NCI-H1105 (cell line): ENCODE data around the gene RECQL5.
"Not testable (repeated sequence)": the region's sequence is repeated elsewhere in the genome, so short reads cannot be mapped to it uniquely, and the experiment has no call there.

Experiments
- DNase-seq: peaks from one replicate; lab custom pipeline; 2025; lab: John Stamatoyannopoulos, UW

Gene RECQL5

GRCh38 chr17:75615301-75615700, 51.7 kb downstream of the RECQL5 start:
- no peak for DNase-seq

- no peak for DNase-seq
These were observed 52.2 kb downstream of the RECQL5 start for GRCh38 chr17:75614556-75615270.

- no peak for DNase-seq
These were observed 52.9 kb downstream of the RECQL5 start for GRCh38 chr17:75614006-75614405.

GRCh38 chr17:75612906-75613626, 53.9 kb downstream of the RECQL5 start:
- no peak for DNase-seq

- no peak for DNase-seq
These were observed 55.0 kb downstream of the RECQL5 start for GRCh38 chr17:75611851-75612429.

GRCh38 chr17:75610103-75610984, 56.6 kb downstream of the RECQL5 start:
- DNase-seq, result no peak

GRCh38 chr17:75607086-75607485, 59.9 kb downstream of the RECQL5 start:
- no peak for DNase-seq

GRCh38 chr17:75605790-75606189, 61.2 kb downstream of the RECQL5 start:
- no peak for DNase-seq

- no peak for DNase-seq
These were observed 62.8 kb downstream of the RECQL5 start for GRCh38 chr17:75604034-75604695.

- DNase-seq, result no peak
These were observed 63.8 kb downstream of the RECQL5 start for GRCh38 chr17:75603123-75603522.

GRCh38 chr17:75602644-75603043, 64.3 kb downstream of the RECQL5 start:
- DNase-seq, result no peak

- peak; percentile 18 for DNase-seq
These were observed 65.6 kb downstream of the RECQL5 start for GRCh38 chr17:75601057-75601987.

- DNase-seq, result no peak
These were observed 70.5 kb downstream of the RECQL5 start for GRCh38 chr17:75596320-75597087.

GRCh38 chr17:75595920-75596313, 71.0 kb downstream of the RECQL5 start:
- no peak for DNase-seq

GRCh38 chr17:75595284-75595919, 71.6 kb downstream of the RECQL5 start:
- no peak for DNase-seq

GRCh38 chr17:75594499-75595283, 72.3 kb downstream of the RECQL5 start:
- no peak for DNase-seq

- not testable (repeated sequence) for DNase-seq
These were observed 73.5 kb downstream of the RECQL5 start for GRCh38 chr17:75593430-75593829.

- DNase-seq, result no peak
These were observed 74.5 kb downstream of the RECQL5 start for GRCh38 chr17:75592348-75593020.
